Smooth muscle cell (in vitro differentiated cells): ENCODE data around the gene HVCN1. TPM values are rescaled to one million over a fixed set of nuclear protein-coding genes. Genes with fewer than 3 reads are reported as not detected.

Experiments
- DNase-seq: peaks from one replicate; lab custom pipeline; 2025; ENCODE audit not compliant: unreplicated experiment; lab: John Stamatoyannopoulos, UW
- H2AFZ ChIP-seq: fragments of 200-600 bp; sonication (generic); 2 replicates; pipeline ENCODE4 v1.6.0; 2016; ENCODE audit warnings: antibody characterized with exemption, low read depth, mild to moderate bottlenecking
- H3F3A ChIP-seq: fragments of 200-600 bp; sonication (generic); 2 replicates; pipeline ENCODE4 v1.6.0; 2017; ENCODE audit warnings: antibody characterized with exemption, low read depth
- H3K27ac ChIP-seq: fragments of 200-600 bp; sonication (generic); 2 replicates; pipeline ENCODE4 v1.5.1; 2016; ENCODE audit warnings: low read depth, mild to moderate bottlenecking
- H3K27me3 ChIP-seq: fragments of 200-600 bp; sonication (generic); 2 replicates; pipeline ENCODE4 v1.6.1; 2016; ENCODE audit warnings: low read depth, mild to moderate bottlenecking
- H3K36me3 ChIP-seq: fragments of 200-600 bp; sonication (generic); 2 replicates; pipeline ENCODE4 v1.5.1; 2016; ENCODE audit warnings: low read depth
- H3K4me1 ChIP-seq: fragments of 200-600 bp; sonication (generic); 2 replicates; pipeline ENCODE4 v1.5.1; 2016; ENCODE audit warnings: low read depth
- H3K4me2 ChIP-seq: fragments of 200-600 bp; sonication (generic); 2 replicates; pipeline ENCODE4 v1.6.0; 2016; ENCODE audit warnings: mild to moderate bottlenecking
- H3K4me3 ChIP-seq: fragments of 200-600 bp; sonication (generic); 2 replicates; pipeline ENCODE4 v1.5.1; 2016; ENCODE audit warnings: mild to moderate bottlenecking
- H3K79me2 ChIP-seq: fragments of 200-600 bp; sonication (generic); 2 replicates; pipeline ENCODE4 v1.6.0; 2016; ENCODE audit warnings: low read depth, mild to moderate bottlenecking
- H3K9ac ChIP-seq: fragments of 200-600 bp; sonication (generic); 2 replicates; pipeline ENCODE4 v1.6.0; 2016; ENCODE audit warnings: low read depth
- H3K9me3 ChIP-seq: fragments of 200-600 bp; sonication (generic); replicated peaks from 2 replicates; pipeline ENCODE4 v1.5.1; 2016; ENCODE audit warnings: low read depth
- H4K20me1 ChIP-seq: fragments of 200-600 bp; sonication (generic); 2 replicates; pipeline ENCODE4 v1.6.0; 2016; ENCODE audit warnings: low read depth
- CTCF ChIP-seq: fragments of 200-600 bp; sonication (generic); IDR thresholded peaks from 2 replicates; pipeline ENCODE4 v1.5.1; 2017; ENCODE audit warnings: borderline replicate concordance, mild to moderate bottlenecking, antibody characterized with exemption; ENCODE audit not compliant: insufficient read depth, poor library complexity, severe bottlenecking
- WGBS: methylation state at CpG from one replicate; pipeline ENCODE4 v1.1.7; 2016; ENCODE audit warnings: low lambda C conversion rate; 5-methylcytosine and 5-hydroxymethylcytosine counted together
- polyA plus RNA-seq: library from polyadenylated mRNA; unstranded; fragments of >200 nt; fragmentation: Nextera tagmentation; extraction: Ambion mirVana; gene quantifications from 2 replicates; pipeline ENCODE4 v1.2.1, GENCODE V29; 2016
- total RNA-seq: library from RNA; depleted of rRNA; stranded (reverse); fragments of >200 nt; gene quantifications from 2 replicates; pipeline ENCODE4 v1.2.3, GENCODE V29; 2014

Gene HVCN1
- total and polyA plus RNA-seq, 2 experiments from 2014 or later = 4.6 to 5.5 TPM

DNA sequence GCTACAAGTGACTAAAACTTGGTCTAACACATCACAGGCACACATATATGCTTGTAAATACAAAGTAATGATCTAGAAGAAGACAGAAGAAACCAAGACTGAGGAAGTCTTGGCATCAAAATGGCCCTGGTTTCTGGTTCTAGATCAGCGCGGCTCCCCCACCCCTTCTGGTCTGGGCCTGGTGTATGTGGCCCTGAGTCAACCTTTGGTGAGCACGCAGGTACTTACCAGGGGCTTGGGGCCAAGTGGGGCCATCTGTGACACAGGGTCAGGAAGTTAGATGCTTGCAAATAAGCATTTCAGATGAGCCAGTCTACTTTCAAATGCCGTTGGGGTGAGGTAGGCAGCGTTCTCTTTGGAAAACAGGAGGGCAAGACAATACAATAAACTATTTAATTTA is 13.2 kb upstream of the HVCN1 start:
- no peaks in the 10 kb centered on the region for H3K9me3 ChIP-seq
- no peaks in the 10 kb centered on the region for H3K36me3 ChIP-seq
- WGBS = 93% methylated on average over 5 of the region's 5 CpGs
- DNase-seq = no peak
- H3F3A ChIP-seq = no peaks in the 10 kb centered on the region
- no peak for TF ChIP-seq CTCF
- H4K20me1 ChIP-seq = no peaks in the 10 kb centered on the region
- H3K4me1 ChIP-seq = no peaks in the 10 kb centered on the region
- no peaks in the 10 kb centered on the region for H3K79me2 ChIP-seq
- H3K4me2 ChIP-seq = no peak overlapping the region
- H2AFZ ChIP-seq = no peak overlapping the region
- H3K27me3 ChIP-seq = no peaks in the 10 kb centered on the region
- H3K9ac ChIP-seq = no peak overlapping the region
- no peak overlapping the region for H3K27ac ChIP-seq
- H3K4me3 ChIP-seq = no peak overlapping the region

- Histone ChIP-seq H3K9me3 (no peaks in the 10 kb centered on the region), H3K4me1 (no peaks in the 10 kb centered on the region), H3F3A (no peaks in the 10 kb centered on the region), H3K79me2 (no peaks in the 10 kb centered on the region), H4K20me1 (no peaks in the 10 kb centered on the region), H3K27me3 (no peaks in the 10 kb centered on the region), H3K27ac (no peak overlapping the region), H3K4me3 (no peak overlapping the region), H3K9ac (no peak overlapping the region), H3K4me2 (no peak overlapping the region), H3K36me3 (no peaks in the 10 kb centered on the region), H2AFZ (no peak overlapping the region)
- 91% methylated on average over 28 of the region's 28 CpGs for WGBS
- no peak for DNase-seq
- TF ChIP-seq CTCF = no peak
Measured at GRCh38 chr12:110699591-110700445, 10.9 kb upstream of the HVCN1 start.

DNA sequence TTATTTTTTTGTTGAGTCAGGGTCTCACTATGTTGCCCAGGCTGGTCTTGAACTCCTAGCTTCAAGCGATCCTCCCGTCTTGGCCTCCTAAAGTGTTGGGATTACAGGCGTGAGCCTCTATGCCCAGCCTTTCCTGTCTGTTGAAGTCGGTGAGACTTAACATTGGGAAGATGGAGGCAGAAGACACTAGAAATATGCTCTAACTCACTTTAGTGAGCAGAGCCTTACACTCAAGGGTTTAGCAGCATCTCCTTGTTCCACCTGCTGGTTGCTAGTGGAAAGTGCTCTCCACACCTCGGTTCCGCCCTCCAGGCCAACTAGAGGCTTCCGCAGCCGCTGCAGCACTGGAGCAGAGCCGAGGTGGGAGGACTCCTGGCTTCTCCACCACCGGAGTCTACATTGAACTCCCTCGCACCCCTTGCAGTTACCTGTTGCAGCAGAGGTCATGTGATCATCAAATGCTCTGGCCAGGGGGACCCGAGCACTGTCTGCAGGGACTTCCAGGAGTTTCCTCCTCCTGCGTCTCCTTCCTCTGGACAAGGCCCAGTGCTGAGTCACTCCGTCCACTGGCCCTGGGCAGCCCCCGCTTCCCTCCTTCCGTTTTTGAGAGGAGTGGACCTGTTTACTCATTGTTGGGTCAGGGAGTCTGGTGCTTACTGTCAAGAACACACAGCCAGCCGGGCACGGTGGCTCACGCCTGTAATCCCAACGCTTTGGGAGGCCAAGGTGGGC is 9.4 kb upstream of the HVCN1 start:
- Histone ChIP-seq H3K4me1 (no peaks in the 10 kb centered on the region), H4K20me1 (no peaks in the 10 kb centered on the region), H3K9ac (no peak overlapping the region), H3K36me3 (no peaks in the 10 kb centered on the region), H3K27me3 (no peaks in the 10 kb centered on the region), H3K9me3 (no peaks in the 10 kb centered on the region), H3K27ac (no peak overlapping the region), H3K79me2 (no peaks in the 10 kb centered on the region), H2AFZ (no peak overlapping the region), H3K4me2 (no peak overlapping the region), H3F3A (no peaks in the 10 kb centered on the region), H3K4me3 (no peak overlapping the region)
- WGBS = 56% methylated on average over 20 of the region's 20 CpGs
- no peak for DNase-seq
- TF ChIP-seq CTCF = peak; percentile 38
